Stimulated activated CD4-positive, alpha-beta T cell treated with anti-CD3 and anti-CD28 coated beads, Interleukin-4, amount 100 ng/mL, for 24 hours (primary cell): Measurements from ENCODE around the gene SLIT3.

ENCODE experiments used
- DNase-seq: peaks from one replicate; pipeline ENCODE4 v3.0.0-alpha.2; 2020

Gene SLIT3

GRCh38 chr5:169015991-169016390 is 284.9 kb downstream of the SLIT3 start:
- no peak for DNase-seq

GRCh38 chr5:169013846-169014245 is 287.1 kb downstream of the SLIT3 start:
- no peak for DNase-seq

- DNase-seq, result no peak
These were observed 287.7 kb downstream of the SLIT3 start for GRCh38 chr5:169013208-169013728.

GRCh38 chr5:169012450-169012849 is 288.5 kb downstream of the SLIT3 start:
- DNase-seq, result no peak

GRCh38 chr5:169011451-169011850 is 289.5 kb downstream of the SLIT3 start:
- DNase-seq, result no peak

- no peak for DNase-seq
These were observed 289.9 kb downstream of the SLIT3 start for GRCh38 chr5:169011009-169011408.

GRCh38 chr5:169009123-169009522 is 291.8 kb downstream of the SLIT3 start:
- DNase-seq, result no peak

- no peak for DNase-seq
These were observed 293.8 kb downstream of the SLIT3 start for GRCh38 chr5:169006842-169007790.

GRCh38 chr5:169004551-169004950 is 296.4 kb downstream of the SLIT3 start:
- DNase-seq, result no peak

GRCh38 chr5:169003721-169004541 is 297.0 kb downstream of the SLIT3 start:
- DNase-seq, result no peak

- DNase-seq, result no peak
These were observed 297.9 kb downstream of the SLIT3 start for GRCh38 chr5:169002953-169003555.

GRCh38 chr5:169001394-169001793 is 299.5 kb downstream of the SLIT3 start:
- no peak for DNase-seq

GRCh38 chr5:168995024-168995423 is 305.9 kb downstream of the SLIT3 start:
- no peak for DNase-seq

- DNase-seq, result no peak
These were observed 308.3 kb downstream of the SLIT3 start for GRCh38 chr5:168992687-168993086.

GRCh38 chr5:168992016-168992415 is 308.9 kb downstream of the SLIT3 start:
- no peak for DNase-seq

GRCh38 chr5:168991311-168991710 is 309.6 kb downstream of the SLIT3 start:
- no peak for DNase-seq

- DNase-seq, result no peak
These were observed 310.3 kb downstream of the SLIT3 start for GRCh38 chr5:168990679-168991078.

GRCh38 chr5:168989731-168990505 is 311.0 kb downstream of the SLIT3 start:
- no peak for DNase-seq

- DNase-seq, result no peak
These were observed 312.2 kb downstream of the SLIT3 start for GRCh38 chr5:168988699-168989098.

- peak; percentile 58 for DNase-seq
These were observed 313.2 kb downstream of the SLIT3 start for GRCh38 chr5:168987543-168988300.

- no peak for DNase-seq
These were observed 315.5 kb downstream of the SLIT3 start for GRCh38 chr5:168985454-168985853.
